CD14-positive monocyte (primary cell): Measurements from ENCODE around the gene TNFRSF19. TPM values are rescaled to one million over a fixed set of nuclear protein-coding genes. Genes with fewer than 3 reads are reported as not detected.

ENCODE experiments used
- DNase-seq, 3 donors: peaks; one replicate each; pipeline ENCODE4 v3.0.0-alpha.2; 2011 to 2022
- H2AFZ ChIP-seq: 2 replicates; pipeline ENCODE4 v1.6.0; 2012; ENCODE audit warnings: mild to moderate bottlenecking, low read depth, low read length, inconsistent platforms; ENCODE audit not compliant: insufficient read depth, poor library complexity, severe bottlenecking
- H3K27ac ChIP-seq, 2 donors: 1 replicate in 1 of 2; 2 replicates in 1 of 2; pipeline ENCODE4 v1.5.1; 2012 to 2013; ENCODE audit warnings: low read length in 2 of 2, control low read depth in 1 of 2, inconsistent platforms in 1 of 2, low read depth in 1 of 2, mild to moderate bottlenecking in 1 of 2
- H3K27me3 ChIP-seq, 2 donors: one replicate each; pipeline versions ENCODE4 v1.6.0 to v1.6.1; 2011 to 2013; ENCODE audit warnings: low read length in 2 of 2; ENCODE audit not compliant: control insufficient read depth in 2 of 2, insufficient read depth in 2 of 2
- H3K36me3 ChIP-seq, 2 donors: replicated peaks in 1 of 2; 1 replicate in 1 of 2; 2 replicates in 1 of 2; pipeline versions ENCODE4 v1.5.1 to v1.6.1; 2012 to 2013; ENCODE audit warnings: low read length in 2 of 2, control low read depth in 1 of 2, inconsistent platforms in 1 of 2, mild to moderate bottlenecking in 1 of 2; ENCODE audit not compliant: insufficient read depth in 2 of 2, control insufficient read depth in 1 of 2
- H3K4me1 ChIP-seq, 2 donors: 1 replicate in 1 of 2; 2 replicates in 1 of 2; pipeline versions ENCODE4 v1.5.1 to v1.6.1; 2012 to 2013; ENCODE audit warnings: low read length in 2 of 2, control low read depth in 1 of 2, inconsistent platforms in 1 of 2, mild to moderate bottlenecking in 1 of 2, moderate library complexity in 1 of 2; ENCODE audit not compliant: insufficient read depth in 2 of 2, control insufficient read depth in 1 of 2
- H3K4me2 ChIP-seq: replicated peaks from 2 replicates; pipeline ENCODE3; 2012; ENCODE audit warnings: low read length, moderate library complexity, mild to moderate bottlenecking; ENCODE audit not compliant: poor library complexity, severe bottlenecking; ENCODE audit errors: extremely low read depth
- H3K4me3 ChIP-seq, 3 experiments: fragments of 200-600 bp in 1 of 3; sonication (generic) in 1 of 3; replicated peaks in 1 of 3; 1 replicate in 2 of 3; 2 replicates in 1 of 3; pipeline ENCODE4 v1.5.1; 2011 to 2013; ENCODE audit warnings: low read length in 3 of 3, mild to moderate bottlenecking in 3 of 3, control low read depth in 2 of 3, low read depth in 2 of 3, inconsistent platforms in 1 of 3, moderate library complexity in 1 of 3
- H3K79me2 ChIP-seq: 2 replicates; pipeline ENCODE4 v1.6.0; 2012; ENCODE audit warnings: mild to moderate bottlenecking, control low read depth, inconsistent platforms, low read length, moderate library complexity; ENCODE audit not compliant: insufficient read depth
- H3K9ac ChIP-seq: 2 replicates; pipeline ENCODE4 v1.6.0; 2017; ENCODE audit warnings: low read length, mild to moderate bottlenecking; ENCODE audit not compliant: insufficient read depth, poor library complexity, severe bottlenecking
- H3K9me3 ChIP-seq, 2 donors: replicated peaks in 1 of 2; 1 replicate in 1 of 2; 2 replicates in 1 of 2; pipeline versions ENCODE4 v1.5.1 to v1.6.1; 2012 to 2013; ENCODE audit warnings: low read length in 2 of 2, control low read depth in 1 of 2; ENCODE audit not compliant: control insufficient read depth in 1 of 2, insufficient read depth in 1 of 2
- H4K20me1 ChIP-seq: 2 replicates; pipeline ENCODE4 v1.6.0; 2012; ENCODE audit warnings: mild to moderate bottlenecking, low read length, control low read depth, moderate library complexity; ENCODE audit not compliant: insufficient read depth
- H3K27ac Mint-ChIP-seq, 7 donors: one replicate each; pipeline ENCODE4 v1.8.0; 2020; ENCODE audit warnings: mild to moderate bottlenecking in 7 of 7, mixed read lengths in 7 of 7, moderate library complexity in 6 of 7, inconsistent platforms in 2 of 7
- H3K27me3 Mint-ChIP-seq, 3 donors: one replicate each; pipeline ENCODE4 v1.8.0; 2021 to 2022; ENCODE audit warnings: low read depth in 3 of 3, mild to moderate bottlenecking in 3 of 3, mixed read lengths in 3 of 3, moderate library complexity in 3 of 3, inconsistent platforms in 1 of 3
- H3K36me3 Mint-ChIP-seq, 2 donors: one replicate each; pipeline ENCODE4 v1.8.0; 2020; ENCODE audit warnings: mixed read lengths in 2 of 2, inconsistent platforms in 1 of 2, mild to moderate bottlenecking in 1 of 2
- H3K4me1 Mint-ChIP-seq: one replicate; pipeline ENCODE4 v1.8.0; 2020; ENCODE audit warnings: mild to moderate bottlenecking, mixed read lengths
- H3K4me3 Mint-ChIP-seq, 2 donors: one replicate each; pipeline ENCODE4 v1.8.0; 2020; ENCODE audit warnings: mild to moderate bottlenecking in 2 of 2, mixed read lengths in 2 of 2, moderate library complexity in 1 of 2
- H3K9me3 Mint-ChIP-seq, 7 donors: one replicate each; pipeline ENCODE4 v1.8.0; 2020 to 2022; ENCODE audit warnings: mixed read lengths in 7 of 7, mild to moderate bottlenecking in 6 of 7, moderate library complexity in 6 of 7, inconsistent platforms in 2 of 7
- CTCF ChIP-seq: fragments of 200-600 bp; IDR thresholded peaks from one replicate; pipeline ENCODE4 v1.8.0; 2022; ENCODE audit warnings: antibody characterized with exemption, mild to moderate bottlenecking
- WGBS: methylation state at CpG from one replicate; pipeline ENCODE4 v1.1.5; 2013; ENCODE audit warnings: missing lambda C conversion rate; ENCODE audit not compliant: insufficient coverage; 5-methylcytosine and 5-hydroxymethylcytosine counted together
- intact Hi-C, 2 donors: fragments of 100-400 bp; cut with micrococcal nuclease; formaldehyde crosslinking; loops; one replicate each; pipeline versions ENCODE4 v1.15.0 to v1.15.1; 2023
- polyA plus RNA-seq, 3 donors: library from polyadenylated mRNA; depleted of rRNA in 1 of 3; unstranded in 2 of 3; stranded (reverse) in 1 of 3; fragments of 300-500 nt in 2 of 3; fragments of >200 nt in 1 of 3; fragmentation: Illumina TruSeq in 2 of 3; gene quantifications; 1 replicate in 2 of 3; 2 replicates in 1 of 3; pipeline ENCODE4 v1.2.3, GENCODE V29; 2012 to 2021

Gene TNFRSF19
- polyA plus RNA-seq, 3 donors, result 0.11 TPM; not detected in 2

GRCh38 chr13:23634897-23635296 is 64.7 kb downstream of the TNFRSF19 start:
- no peaks in the 10 kb centered on the region for H3K79me2 ChIP-seq
- no peak overlapping the region for H3K4me2 ChIP-seq
- H3K4me1 Mint-ChIP-seq, result peaks cover 26% of the 10 kb centered on the region
- TF ChIP-seq CTCF, result no peak
- no peak overlapping the region for H3K27ac ChIP-seq
- intact Hi-C loops, result no loop called here
- no peaks in the 10 kb centered on the region for H3K27me3 Mint-ChIP-seq
- no CpG with 5 or more reads among the region's 5 CpGs for WGBS
- H3K27ac Mint-ChIP-seq, result no peak overlapping the region
- no peak overlapping the region for H3K9ac ChIP-seq
- no peaks in the 10 kb centered on the region for H3K9me3 ChIP-seq
- no peaks in the 10 kb centered on the region for H3K9me3 Mint-ChIP-seq
- H4K20me1 ChIP-seq, result no peaks in the 10 kb centered on the region
- peaks cover 6 to 8% of the 10 kb centered on the region in 2 donors for H3K4me1 ChIP-seq
- no peak overlapping the region for H3K4me3 ChIP-seq
- H3K36me3 ChIP-seq, result no peaks in the 10 kb centered on the region
- no peak overlapping the region for H2AFZ ChIP-seq
- no peaks in the 10 kb centered on the region for H3K36me3 Mint-ChIP-seq
- no peak overlapping the region for H3K4me3 Mint-ChIP-seq
- H3K27me3 ChIP-seq, result no peaks in the 10 kb centered on the region
- no peak for DNase-seq

- no peaks in the 10 kb centered on the region for H3K9me3 Mint-ChIP-seq
- peaks cover 26% of the 10 kb centered on the region for H3K4me1 Mint-ChIP-seq
- no peaks in the 10 kb centered on the region for H3K36me3 ChIP-seq
- peak overlapping the region in 1 of 7 donors; percentile 25 for H3K27ac Mint-ChIP-seq
- H3K4me3 Mint-ChIP-seq, result peak overlapping the region; percentile 7 to 49
- no peaks in the 10 kb centered on the region for H3K27me3 Mint-ChIP-seq
- peaks cover 6 to 8% of the 10 kb centered on the region in 2 donors for H3K4me1 ChIP-seq
- DNase-seq, result no peak
- H3K36me3 Mint-ChIP-seq, result no peaks in the 10 kb centered on the region
- intact Hi-C loops, result no loop called here
- H3K4me3 ChIP-seq, result no peak overlapping the region
- H3K79me2 ChIP-seq, result no peaks in the 10 kb centered on the region
- no peak overlapping the region for H3K27ac ChIP-seq
- peak overlapping the region; percentile 52 for H2AFZ ChIP-seq
- H3K9ac ChIP-seq, result no peak overlapping the region
- no peaks in the 10 kb centered on the region for H3K9me3 ChIP-seq
- WGBS, result 32% methylated on average over 3 of the region's 6 CpGs
- TF ChIP-seq CTCF, result no peak
- no peaks in the 10 kb centered on the region for H3K27me3 ChIP-seq
- H4K20me1 ChIP-seq, result no peaks in the 10 kb centered on the region
- H3K4me2 ChIP-seq, result peak overlapping the region; percentile 32
Measured at GRCh38 chr13:23636360-23636759, 66.1 kb downstream of the TNFRSF19 start.
